Keratinocyte (primary cell): ENCODE data around the gene LRRC4C.

Experiments
- CTCF ChIP-seq, 3 experiments: IDR thresholded peaks in 1 of 3; conservative IDR thresholded peaks in 1 of 3; optimal IDR thresholded peaks in 1 of 3; 2 replicates in 2 of 3; 3 replicates in 1 of 3; pipeline versions ENCODE3 to v1.5.1; 2011; ENCODE audit warnings: low read length in 3 of 3, mild to moderate bottlenecking in 3 of 3, moderate library complexity in 2 of 3, control low read depth in 1 of 3, inconsistent platforms in 1 of 3; ENCODE audit not compliant: insufficient read depth in 2 of 3; ENCODE audit errors: extremely low read depth in 1 of 3
- EZH2 ChIP-seq: IDR thresholded peaks from one replicate; pipeline ENCODE4 v1.6.1; 2012; ENCODE audit warnings: inconsistent platforms, mild to moderate bottlenecking, low read length, moderate library complexity

- TF ChIP-seq CTCF (optimal IDR thresholded peaks at IDR 0.05 in 1 of 3, IDR thresholded peaks at IDR 0.05 in 1 of 3, conservative IDR thresholded peaks at IDR 0.05 in 1 of 3; ENCODE audit: extremely low read depth in 1 of 3, insufficient read depth in 2 of 3, low read length in 3 of 3) (no peak), EZH2 (no peak)
These were observed 81.6 kb downstream of the LRRC4C start for GRCh38 chr11:41377709-41378394.
